SK-N-SH (cell line): ENCODE data around the gene LENEP. TPM values are rescaled to one million over a fixed set of nuclear protein-coding genes. Genes with fewer than 3 reads are reported as not detected.

Experiments used
- CTCF ChIA-PET: fragments of 300-600, 350-600 bp; formaldehyde crosslinking; extraction: SDS; loops from one replicate; lab custom pipeline; 2021; lab: Yijun Ruan, JAX
- POLR2A ChIA-PET: fragments of 350-600 bp; sonication (Branson Sonifier 250); formaldehyde crosslinking; extraction: SDS; loops from one replicate; lab custom pipeline; 2020; ENCODE audit warnings: antibody characterized with exemption, inconsistent platforms; lab: Yijun Ruan, JAX
- DNase-seq: peaks from one replicate; pipeline ENCODE4 v3.0.0; 2012
- H2AFZ ChIP-seq: fragments of 200-600 bp; sonication (generic); 2 replicates; pipeline ENCODE4 v1.8.1; 2016; ENCODE audit warnings: antibody characterized with exemption, mild to moderate bottlenecking, low read depth
- H3F3A ChIP-seq: fragments of 200-600 bp; sonication (generic); replicated peaks from 2 replicates; pipeline ENCODE3; 2016; ENCODE audit warnings: antibody characterized with exemption, mild to moderate bottlenecking; ENCODE audit not compliant: insufficient read depth
- H3K27ac ChIP-seq, 2 experiments: fragments of 200-500 bp in 1 of 2; fragments of 200-600 bp in 1 of 2; sonication (Bioruptor generic) in 1 of 2; sonication (generic), shearing (Covaris generic) in 1 of 2; 2 replicates each; pipeline versions ENCODE4 v1.5.1 to v1.6.1; 2014 to 2016; ENCODE audit warnings: low read depth in 2 of 2, inconsistent platforms in 1 of 2, low read length in 1 of 2, mild to moderate bottlenecking in 1 of 2, mixed read lengths in 1 of 2
- H3K27me3 ChIP-seq: fragments of 200-600 bp; sonication (generic), shearing (Covaris generic); 2 replicates; pipeline ENCODE4 v1.6.1; 2016; ENCODE audit warnings: mixed run types; ENCODE audit not compliant: insufficient read depth
- H3K36me3 ChIP-seq, 2 experiments: fragments of 200-500 bp in 1 of 2; fragments of 200-600 bp in 1 of 2; sonication (Bioruptor generic) in 1 of 2; sonication (generic) in 1 of 2; replicated peaks in 1 of 2; 2 replicates each; pipeline versions ENCODE3 to v1.5.1; 2014 to 2016; ENCODE audit warnings: low read length in 1 of 2, mild to moderate bottlenecking in 1 of 2; ENCODE audit not compliant: insufficient read depth in 2 of 2, control insufficient read depth in 1 of 2
- H3K4me1 ChIP-seq, 2 experiments: fragments of 200-500 bp in 1 of 2; fragments of 200-600 bp in 1 of 2; sonication (Bioruptor generic) in 1 of 2; sonication (generic), shearing (Covaris generic) in 1 of 2; 2 replicates each; pipeline versions ENCODE4 v1.5.1 to v1.6.1; 2014 to 2016; ENCODE audit warnings: low read depth in 1 of 2, low read length in 1 of 2, mixed run types in 1 of 2; ENCODE audit not compliant: insufficient read depth in 2 of 2, control insufficient read depth in 1 of 2
- H3K4me2 ChIP-seq: fragments of 200-600 bp; sonication (generic), shearing (Covaris generic); 2 replicates; pipeline ENCODE4 v1.6.1; 2017; ENCODE audit warnings: mixed run types
- H3K4me3 ChIP-seq, 2 experiments: fragments of 200-500 bp in 1 of 2; fragments of 200-600 bp in 1 of 2; sonication (Bioruptor generic) in 1 of 2; sonication (generic), shearing (Covaris generic) in 1 of 2; 2 replicates each; pipeline versions ENCODE4 v1.5.1 to v1.8.1; 2014 to 2016; ENCODE audit warnings: low read depth in 2 of 2, inconsistent platforms in 1 of 2, low read length in 1 of 2, mild to moderate bottlenecking in 1 of 2, mixed read lengths in 1 of 2, moderate library complexity in 1 of 2
- H3K79me2 ChIP-seq: fragments of 200-600 bp; sonication (generic); 2 replicates; pipeline ENCODE4 v1.8.1; 2017; ENCODE audit warnings: mild to moderate bottlenecking; ENCODE audit not compliant: insufficient read depth
- H3K9ac ChIP-seq: fragments of 200-600 bp; sonication (generic); 2 replicates; pipeline ENCODE4 v1.6.1; 2017; ENCODE audit warnings: mixed run types
- H3K9me2 ChIP-seq: fragments of 200-600 bp; sonication (generic); 2 replicates; pipeline ENCODE4 v1.6.1; 2017; ENCODE audit warnings: mixed run types
- H3K9me3 ChIP-seq: fragments of 200-600 bp; sonication (generic); 2 replicates; pipeline ENCODE4 v1.6.1; 2017; ENCODE audit warnings: mixed run types, mild to moderate bottlenecking, moderate library complexity
- H4K20me1 ChIP-seq: fragments of 200-600 bp; sonication (generic); 2 replicates; pipeline ENCODE4 v1.6.1; 2017; ENCODE audit warnings: mild to moderate bottlenecking, mixed run types; ENCODE audit not compliant: insufficient read depth
- CHD2 ChIP-seq: fragments of 150-350 bp; IDR thresholded peaks from 2 replicates; pipeline ENCODE4 v1.6.1; 2018; ENCODE audit warnings: low read length; ENCODE audit not compliant: partially characterized antibody
- EP300 ChIP-seq, 2 experiments: IDR thresholded peaks; 2 replicates each; pipeline versions ENCODE4 v1.4.0 to v1.6.1; 2012; ENCODE audit warnings: borderline replicate concordance in 1 of 2, low read depth in 1 of 2, low read length in 1 of 2
- GATA2 ChIP-seq: sonication (generic); formaldehyde crosslinking; IDR thresholded peaks from 2 replicates; pipeline ENCODE4 v1.5.0; 2020; ENCODE audit warnings: mild to moderate bottlenecking, missing genetic modification reagents
- MEF2A ChIP-seq: IDR thresholded peaks from 2 replicates; pipeline ENCODE4 v1.4.0; 2012; ENCODE audit warnings: low read depth, borderline replicate concordance
- MXI1 ChIP-seq: IDR thresholded peaks from 2 replicates; pipeline ENCODE4 v1.6.1; 2012; ENCODE audit warnings: mild to moderate bottlenecking, low read depth, low read length, improper control_type of control experiment
- NFIC ChIP-seq: IDR thresholded peaks from 2 replicates; pipeline ENCODE4 v1.4.0; 2012; ENCODE audit warnings: borderline replicate concordance
- NRF1 ChIP-seq: IDR thresholded peaks from 2 replicates; pipeline ENCODE4 v1.6.1; 2012; ENCODE audit warnings: low read depth, mild to moderate bottlenecking, low read length
- RAD21 ChIP-seq: IDR thresholded peaks from 2 replicates; pipeline ENCODE4 v1.6.1; 2012; ENCODE audit warnings: mild to moderate bottlenecking, low read length
- RCOR1 ChIP-seq: fragments of 150-350 bp; IDR thresholded peaks from 2 replicates; pipeline ENCODE4 v1.6.1; 2017; ENCODE audit warnings: antibody characterized with exemption, low read length
- REST ChIP-seq: IDR thresholded peaks from 2 replicates; pipeline ENCODE4 v1.6.1; 2012; ENCODE audit warnings: mild to moderate bottlenecking, low read depth, low read length, moderate library complexity
- RXRA ChIP-seq: IDR thresholded peaks from 2 replicates; pipeline ENCODE4 v1.4.0; 2012; ENCODE audit warnings: low read depth, mild to moderate bottlenecking, borderline replicate concordance
- SMC3 ChIP-seq: IDR thresholded peaks from 2 replicates; pipeline ENCODE4 v1.6.1; 2012; ENCODE audit warnings: low read depth, low read length, improper control_type of control experiment
- TAF1 ChIP-seq: IDR thresholded peaks from 2 replicates; pipeline ENCODE4 v1.6.1; 2012; ENCODE audit warnings: low read depth, mild to moderate bottlenecking, low read length, moderate library complexity, borderline replicate concordance
- TCF12 ChIP-seq: IDR thresholded peaks from 2 replicates; pipeline ENCODE4 v1.4.0; 2012
- TEAD4 ChIP-seq: IDR thresholded peaks from 2 replicates; pipeline ENCODE4 v1.4.0; 2012; ENCODE audit warnings: mild to moderate bottlenecking, borderline replicate concordance; ENCODE audit not compliant: insufficient read depth
- USF1 ChIP-seq: IDR thresholded peaks from 2 replicates; pipeline ENCODE4 v1.4.0; 2012; ENCODE audit warnings: low read depth, borderline replicate concordance
- ZBTB33 ChIP-seq: IDR thresholded peaks from 2 replicates; pipeline ENCODE4 v1.4.0; 2012; ENCODE audit warnings: low read depth, borderline replicate concordance
- WGBS: methylation state at CpG from one replicate; pipeline ENCODE4 v1.1.6; 2017; ENCODE audit warnings: low lambda C conversion rate; 5-methylcytosine and 5-hydroxymethylcytosine counted together
- polyA plus RNA-seq, 3 experiments: library from polyadenylated mRNA; depleted of rRNA; stranded (reverse); fragments of >200 nt; gene quantifications; 2 replicates each; pipeline ENCODE4 v1.2.3, GENCODE V29; 2012

Gene LENEP
- polyA plus RNA-seq, 1 of the 3 experiments (the other 2 are of a cell fraction): not detected

GRCh38 chr1:154968731-154969130 is 24.7 kb upstream of the LENEP start:
- Histone ChIP-seq H4K20me1 (peaks cover 27% of the 10 kb centered on the region), H3K9ac (peak overlapping the region; percentile 88), H3K4me1 (peaks cover 18 to 61% of the 10 kb centered on the region in 2 experiments), H3K4me2 (peak overlapping the region; percentile 98), H3K9me2 (no peaks in the 10 kb centered on the region), H3K79me2 (peaks cover 74% of the 10 kb centered on the region), H3K27ac (peak overlapping the region; percentile 97 to 99; a peak in 3 of 4 replicates), H2AFZ (no peak overlapping the region), H3K36me3 (peaks cover 31 to 36% of the 10 kb centered on the region in 2 experiments)
- peak; percentile 69 for DNase-seq
- TF ChIP-seq RCOR1: peak; percentile 38; the same call in 1 of the 2 replicates
- peak in 1 of 2 experiments; percentile 67; a peak in 2 of 4 replicates for TF ChIP-seq EP300 (IDR thresholded peaks at IDR 0.05; ENCODE audit: borderline replicate concordance in 1 of 2, low read depth in 1 of 2, low read length in 1 of 2)
- TF ChIP-seq RXRA: no peak
- TF ChIP-seq TAF1: no peak
- peak; percentile 79 for TF ChIP-seq CHD2
- TF ChIP-seq MXI1: peak; percentile 65
- peak; percentile 10; the same call in 1 of the 2 replicates for TF ChIP-seq SMC3
- TF ChIP-seq, all 33 proteins: peak for 5
- WGBS: 59% methylated on average over 3 of the region's 3 CpGs
- Histone ChIP-seq H3F3A (peaks cover 46% of the 10 kb centered on the region), H3K4me3 (peak overlapping the region; percentile 77 to 90), H3K9me3 (no peaks in the 10 kb centered on the region), H3K27me3 (no peaks in the 10 kb centered on the region)
- ChIA-PET CTCF (interaction anchor here (1.7 to 37.5 kb wide), 3 partner anchors 8 to 82 kb away, joined by 4 to 640 read pairs (median 36); partner anchors contain the start of genes ADAM15, LENEP, PYGO2 and ZBTB7B), POLR2A (interaction anchor here (1.2 to 3.7 kb wide), 5 partner anchors 11 to 96 kb away, joined by 3 to 25 read pairs (median 15); partner anchors contain the start of gene PBXIP1)

- H3K27me3 ChIP-seq: no peaks in the 10 kb centered on the region
- H3K79me2 ChIP-seq: peaks cover 70% of the 10 kb centered on the region
- H3K9me3 ChIP-seq: no peaks in the 10 kb centered on the region
- H3K9me2 ChIP-seq: no peaks in the 10 kb centered on the region
- ChIA-PET POLR2A (interaction anchor here (0.6 to 3.7 kb wide), 8 partner anchors 8 to 96 kb away, joined by 3 to 25 read pairs (median 10); partner anchors contain the start of genes LENEP, PBXIP1 and PYGO2), CTCF (interaction anchor here (1.7 to 37.5 kb wide), 4 partner anchors 8 to 116 kb away, joined by 4 to 640 read pairs (median 22); partner anchors contain the start of genes ADAM15, LENEP, PYGO2 and ZBTB7B)
- peak overlapping the region; percentile 88 for H3K9ac ChIP-seq
- peak overlapping the region; percentile 77 to 90 for H3K4me3 ChIP-seq
- whole genome bisulfite sequencing: 20% methylated on average over 5 of the region's 5 CpGs
- peak overlapping the region; percentile 98 for H3K4me2 ChIP-seq
- no peak overlapping the region for H2AFZ ChIP-seq
- peaks cover 44% of the 10 kb centered on the region for H3F3A ChIP-seq
- H3K36me3 ChIP-seq: peaks cover 30 to 32% of the 10 kb centered on the region in 2 experiments
- no peak for TF ChIP-seq RAD21
- TF ChIP-seq NFIC: no peak
- TF ChIP-seq ZBTB33: no peak
- TF ChIP-seq RCOR1: no peak
- no peak for TF ChIP-seq GATA2 (CRISPR knock-in tag)
- no peak for TF ChIP-seq TCF12
- no peak for TF ChIP-seq NRF1
- TF ChIP-seq MXI1: no peak; the same call in 1 of the 2 replicates
- no peak for TF ChIP-seq REST
- no peak for TF ChIP-seq RXRA
- no peak for TF ChIP-seq USF1
- TF ChIP-seq TEAD4: no peak
- TF ChIP-seq MEF2A: no peak
- DNase-seq: no peak
- peak overlapping the region; percentile 97 to 99; a peak in 3 of 4 replicates for H3K27ac ChIP-seq
- peaks cover 18 to 60% of the 10 kb centered on the region in 2 experiments for H3K4me1 ChIP-seq
- peaks cover 27% of the 10 kb centered on the region for H4K20me1 ChIP-seq
Measured at GRCh38 chr1:154969246-154969645, 24.1 kb upstream of the LENEP start.
